ENCODE results near the gene C10orf71. TPM values are rescaled to one million over a fixed set of nuclear protein-coding genes. Genes with fewer than 3 reads are reported as not detected.

C10orf71 gene
- total RNA-seq, 1 experiment from 2014 or later, result not detected

GRCh38 chr10:49274886-49275285 is 24.1 kb upstream of the C10orf71 start:
- no peak overlapping the region for H3K4me3 Mint-ChIP-seq (ENCODE audit: unreplicated experiment)
- peaks cover 22% of the 10 kb centered on the region for H3K27me3 Mint-ChIP-seq (ENCODE audit: insufficient read depth, unreplicated experiment)
- H3K4me1 Mint-ChIP-seq (ENCODE audit: insufficient read depth, unreplicated experiment), result no peaks in the 10 kb centered on the region
- TF ChIP-seq CTCF (IDR thresholded peaks at IDR 0.05; ENCODE audit: unreplicated experiment), result no peak
- DNase-seq (ENCODE audit: unreplicated experiment), result no peak
- intact Hi-C loops (cut with micrococcal nuclease), result no loop called here
- H3K27ac Mint-ChIP-seq (ENCODE audit: low read depth, unreplicated experiment), result no peak overlapping the region
- POLR2A ChIA-PET, result no interaction called here
- H3K36me3 Mint-ChIP-seq (ENCODE audit: insufficient read depth, unreplicated experiment), result no peaks in the 10 kb centered on the region
- no TSS peak for BruUV-seq (replicated peaks)
- no peaks in the 10 kb centered on the region for H3K9me3 Mint-ChIP-seq (ENCODE audit: unreplicated experiment)
- CTCF ChIA-PET, result no interaction called here

GRCh38 chr10:49275896-49276295 is 23.1 kb upstream of the C10orf71 start:
- Mint-ChIP-seq H3K4me3 (ENCODE audit: unreplicated experiment) (no peak overlapping the region), H3K4me1 (ENCODE audit: insufficient read depth, unreplicated experiment) (no peaks in the 10 kb centered on the region), H3K36me3 (ENCODE audit: insufficient read depth, unreplicated experiment) (no peaks in the 10 kb centered on the region), H3K9me3 (ENCODE audit: unreplicated experiment) (no peaks in the 10 kb centered on the region), H3K27ac (ENCODE audit: low read depth, unreplicated experiment) (no peak overlapping the region), H3K27me3 (ENCODE audit: insufficient read depth, unreplicated experiment) (peaks cover 19% of the 10 kb centered on the region)
- no peak for TF ChIP-seq CTCF (IDR thresholded peaks at IDR 0.05; ENCODE audit: unreplicated experiment)
- ChIA-PET CTCF (interaction anchor here (0.6 kb wide), 1 partner anchor 294 kb away, joined by 4 read pairs; no protein-coding TSS in a partner anchor), POLR2A (interaction anchor here (0.6 kb wide), 1 partner anchor 264 kb away, joined by 3 read pairs; no protein-coding TSS in a partner anchor)
- DNase-seq (ENCODE audit: unreplicated experiment), result no peak
- intact Hi-C loops (cut with micrococcal nuclease), result no loop called here
- BruUV-seq (replicated peaks), result no TSS peak

- no peak for TF ChIP-seq CTCF (IDR thresholded peaks at IDR 0.05; ENCODE audit: unreplicated experiment)
- no peaks in the 10 kb centered on the region for H3K36me3 Mint-ChIP-seq (ENCODE audit: insufficient read depth, unreplicated experiment)
- no peaks in the 10 kb centered on the region for H3K9me3 Mint-ChIP-seq (ENCODE audit: unreplicated experiment)
- ChIA-PET CTCF (interaction anchor here (0.5 to 0.7 kb wide), 3 partner anchors 20 to 382 kb away, joined by 3 to 5 read pairs (median 3); no protein-coding TSS in a partner anchor), POLR2A (interaction anchor here (0.6 kb wide), 1 partner anchor 263 kb away, joined by 3 read pairs; no protein-coding TSS in a partner anchor)
- no peak for DNase-seq (ENCODE audit: unreplicated experiment)
- H3K4me1 Mint-ChIP-seq (ENCODE audit: insufficient read depth, unreplicated experiment), result no peaks in the 10 kb centered on the region
- H3K27me3 Mint-ChIP-seq (ENCODE audit: insufficient read depth, unreplicated experiment), result peaks cover 19% of the 10 kb centered on the region
- H3K4me3 Mint-ChIP-seq (ENCODE audit: unreplicated experiment), result no peak overlapping the region
- intact Hi-C loops (cut with micrococcal nuclease), result no loop called here
- no peak overlapping the region for H3K27ac Mint-ChIP-seq (ENCODE audit: low read depth, unreplicated experiment)
- no TSS peak for BruUV-seq (replicated peaks)
Observed at GRCh38 chr10:49276596-49276995, 22.4 kb upstream of the C10orf71 start.

GRCh38 chr10:49277973-49278372 is 21.0 kb upstream of the C10orf71 start:
- ChIA-PET POLR2A (no interaction called here), CTCF (interaction anchor here (0.7 kb wide), 1 partner anchor 317 kb away, joined by 3 read pairs; no protein-coding TSS in a partner anchor)
- BruUV-seq (replicated peaks), result no TSS peak
- DNase-seq (ENCODE audit: unreplicated experiment), result no peak
- intact Hi-C loops (cut with micrococcal nuclease), result no loop called here
- no peak for TF ChIP-seq CTCF (IDR thresholded peaks at IDR 0.05; ENCODE audit: unreplicated experiment)
- no peaks in the 10 kb centered on the region for H3K4me1 Mint-ChIP-seq (ENCODE audit: insufficient read depth, unreplicated experiment)
- H3K27me3 Mint-ChIP-seq (ENCODE audit: insufficient read depth, unreplicated experiment), result peaks cover 19% of the 10 kb centered on the region
- no peak overlapping the region for H3K4me3 Mint-ChIP-seq (ENCODE audit: unreplicated experiment)
- no peaks in the 10 kb centered on the region for H3K9me3 Mint-ChIP-seq (ENCODE audit: unreplicated experiment)
- no peaks in the 10 kb centered on the region for H3K36me3 Mint-ChIP-seq (ENCODE audit: insufficient read depth, unreplicated experiment)
- H3K27ac Mint-ChIP-seq (ENCODE audit: low read depth, unreplicated experiment), result no peak overlapping the region

Data from MCF 10A (cell line).